HG03135 (cell line): ENCODE data around the gene LRRC9.
"Not testable (repeated sequence)": the region's sequence is repeated elsewhere in the genome, so short reads cannot be mapped to it uniquely, and the experiment has no call there.

Experiments used
- ATAC-seq: cut with Tn5 transposase; IDR thresholded peaks from one replicate; pipeline ENCODE4 v1.9.1; 2021; ENCODE audit warnings: mild to moderate bottlenecking, moderate library complexity; ENCODE audit not compliant: unreplicated experiment

LRRC9 gene

DNA sequence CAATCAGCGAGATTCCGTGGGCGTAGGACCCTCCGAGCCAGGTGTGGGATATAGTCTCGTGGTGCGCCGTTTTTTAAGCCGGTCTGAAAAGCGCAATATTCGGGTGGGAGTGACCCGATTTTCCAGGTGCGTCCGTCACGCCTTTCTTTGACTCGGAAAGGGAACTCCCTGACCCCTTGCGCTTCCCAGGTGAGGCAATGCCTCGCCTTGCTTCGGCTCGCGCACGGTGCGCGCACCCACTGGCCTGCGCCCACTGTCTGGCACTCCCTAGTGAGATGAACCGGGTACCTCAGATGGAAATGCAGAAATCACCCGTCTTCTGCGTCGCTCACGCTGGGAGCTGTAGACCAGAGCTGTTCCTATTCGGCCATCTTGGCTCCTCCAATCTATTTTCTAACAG lies 32.2 kb downstream of the LRRC9 start:
- ATAC-seq, result not testable (repeated sequence)

DNA sequence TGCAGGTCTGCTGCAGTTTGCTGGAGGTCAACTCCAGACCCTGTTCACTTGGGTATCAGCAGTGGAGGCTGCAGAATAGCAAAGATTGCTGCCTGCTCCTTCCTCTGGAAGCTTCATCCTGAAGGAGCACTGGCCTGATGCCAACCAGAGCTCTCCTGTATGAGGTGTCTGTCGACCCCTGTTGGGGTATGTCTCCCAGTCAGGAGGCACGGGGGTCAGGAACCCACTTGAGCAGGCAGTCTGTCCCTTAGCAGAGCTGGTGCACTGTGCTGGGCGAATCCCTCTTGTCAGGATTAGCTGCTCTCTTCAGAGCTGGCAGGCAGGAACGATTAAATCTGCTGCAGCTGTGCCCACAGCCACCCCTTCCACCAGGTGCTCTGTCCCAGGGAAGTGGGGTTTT lies 37.9 kb downstream of the LRRC9 start:
- not testable (repeated sequence) for ATAC-seq

GRCh38 chr14:59959668-59960067 lies 39.7 kb downstream of the LRRC9 start:
- ATAC-seq, result no peak

- peak; percentile 47 for ATAC-seq
Measured at GRCh38 chr14:59961518-59962062, 41.6 kb downstream of the LRRC9 start.

GRCh38 chr14:59964251-59965007 lies 44.5 kb downstream of the LRRC9 start:
- ATAC-seq, result peak; percentile 18

DNA sequence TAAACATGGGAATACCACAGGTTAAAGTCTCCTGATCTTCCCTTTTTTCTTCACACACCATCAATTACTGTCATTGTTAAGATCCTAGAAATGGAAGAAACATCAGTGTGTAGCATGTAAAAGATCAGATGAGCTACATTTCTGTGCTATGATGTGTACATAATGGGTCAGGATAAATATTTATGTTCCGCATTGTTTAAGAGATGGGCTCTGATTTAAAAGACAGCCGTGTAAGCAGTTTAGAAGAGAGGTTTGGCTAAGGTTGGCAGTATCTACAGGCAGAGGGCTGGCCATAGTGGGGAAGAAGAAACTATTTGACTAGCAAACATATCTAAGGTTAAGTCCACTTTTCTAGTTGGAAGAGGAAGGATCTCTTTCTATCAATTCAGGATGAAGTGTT lies 49.4 kb downstream of the LRRC9 start:
- ATAC-seq, result no peak

DNA sequence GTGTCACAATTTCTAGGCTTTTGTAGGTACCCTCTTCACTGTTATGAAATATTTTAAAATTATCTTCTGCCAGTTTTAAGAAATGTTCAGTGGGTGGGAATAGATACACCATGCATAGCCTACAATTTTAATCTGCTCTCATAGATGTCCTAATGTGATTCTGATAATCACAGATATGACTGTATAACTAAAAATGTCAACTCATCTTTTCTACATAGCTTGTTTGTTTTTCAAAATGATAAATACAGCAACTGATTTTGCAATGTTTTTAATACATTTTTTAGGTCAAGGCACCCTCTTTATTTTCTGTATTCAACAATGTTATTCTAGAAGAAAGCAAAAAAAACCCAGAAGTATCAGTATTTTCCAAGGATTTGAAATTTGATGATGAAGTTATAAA lies 61.6 kb downstream of the LRRC9 start:
- no peak for ATAC-seq

DNA sequence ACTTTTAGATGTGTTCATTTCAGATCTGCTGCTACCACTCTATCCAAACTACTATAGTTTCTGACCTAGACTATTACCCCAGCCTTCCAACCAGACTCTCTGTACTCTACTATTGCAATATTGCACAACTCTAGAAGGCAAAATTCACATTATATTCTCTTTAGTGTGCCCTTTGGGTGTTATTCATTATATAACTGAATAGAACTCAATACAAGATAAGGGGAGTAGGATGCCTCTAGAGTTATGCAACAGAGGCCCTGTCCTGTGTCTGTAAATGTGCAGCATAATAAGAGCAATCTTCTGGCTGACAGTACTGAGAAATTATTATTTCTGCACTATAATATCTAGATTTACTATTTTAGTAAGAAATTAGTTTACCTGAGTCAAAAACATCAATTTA lies 63.1 kb downstream of the LRRC9 start:
- no peak for ATAC-seq

GRCh38 chr14:59986556-59987059 lies 66.7 kb downstream of the LRRC9 start:
- ATAC-seq, result no peak

DNA sequence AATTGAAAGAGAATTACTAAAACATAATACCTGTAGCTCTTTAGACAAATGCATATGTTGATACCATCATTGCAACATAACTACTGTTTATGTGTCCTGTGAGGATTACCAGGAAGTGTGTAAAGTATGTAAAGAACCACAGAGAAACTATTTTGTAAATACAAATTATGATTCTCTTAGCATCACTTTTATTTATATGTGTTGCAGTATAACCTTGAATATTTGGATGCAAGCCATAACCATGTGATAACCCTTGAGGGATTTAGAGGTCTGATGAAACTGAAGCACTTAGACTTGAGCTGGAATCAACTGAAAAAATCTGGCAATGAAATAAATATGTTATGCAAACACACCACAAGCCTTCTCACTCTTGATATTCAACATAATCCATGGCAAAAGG lies 77.5 kb downstream of the LRRC9 start:
- ATAC-seq, result no peak

GRCh38 chr14:59997966-59998365 lies 78.0 kb downstream of the LRRC9 start:
- no peak for ATAC-seq

GRCh38 chr14:59998564-59998963 lies 78.6 kb downstream of the LRRC9 start:
- no peak for ATAC-seq

DNA sequence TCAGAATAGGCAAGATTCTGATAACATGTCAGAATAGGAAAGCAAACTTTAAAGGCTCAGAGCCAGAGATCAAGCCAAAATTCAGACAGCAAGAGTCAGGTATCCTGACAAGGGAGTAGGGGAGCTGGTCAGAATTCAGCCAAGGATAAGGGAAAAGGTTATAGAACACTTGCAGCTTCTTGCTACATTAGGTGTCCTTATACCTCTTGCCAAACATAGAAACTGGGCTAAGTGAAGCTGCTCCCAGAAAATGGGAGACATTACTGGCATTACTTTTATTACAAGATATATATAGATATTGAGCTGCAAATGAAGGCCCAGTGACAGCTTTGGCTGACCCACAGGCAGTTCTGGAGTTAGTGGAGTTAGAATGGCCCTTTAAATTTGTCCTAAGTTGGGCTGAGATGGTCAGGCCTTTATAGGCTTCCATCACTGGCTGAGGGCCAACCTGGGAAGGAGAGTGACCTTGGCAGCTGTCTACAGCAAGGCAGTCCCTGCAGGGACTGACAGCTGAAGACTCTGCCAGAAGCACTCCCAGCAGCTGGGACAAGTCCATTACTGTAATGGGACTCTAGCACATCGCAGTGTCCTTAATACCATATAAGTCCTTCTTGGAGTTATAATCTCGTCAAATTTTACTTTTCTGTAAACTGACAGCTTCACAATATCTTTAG lies 83.0 kb downstream of the LRRC9 start:
- no peak for ATAC-seq

DNA sequence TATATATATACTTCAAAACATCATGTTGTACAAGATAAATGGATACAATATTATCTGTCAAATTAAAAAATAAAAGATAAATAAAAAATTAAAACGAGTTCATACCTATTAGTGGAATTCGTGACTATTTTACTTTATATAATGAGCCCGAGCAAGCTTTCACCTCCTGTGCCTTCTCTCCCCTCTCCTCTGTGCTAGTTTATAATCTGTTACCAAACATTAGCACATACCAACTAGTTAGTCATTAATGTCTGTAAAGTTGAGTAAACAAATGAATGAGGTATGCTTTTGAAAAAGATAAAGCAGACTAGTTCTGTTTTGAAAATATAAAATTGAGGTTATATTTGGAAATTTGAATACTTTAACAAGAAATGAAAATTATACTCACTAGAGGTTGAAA lies 84.0 kb downstream of the LRRC9 start:
- ATAC-seq, result no peak

GRCh38 chr14:60008042-60008441 lies 88.1 kb downstream of the LRRC9 start:
- ATAC-seq, result no peak

- ATAC-seq, result not testable (repeated sequence)
Measured at GRCh38 chr14:60010263-60010662, 90.3 kb downstream of the LRRC9 start.

DNA sequence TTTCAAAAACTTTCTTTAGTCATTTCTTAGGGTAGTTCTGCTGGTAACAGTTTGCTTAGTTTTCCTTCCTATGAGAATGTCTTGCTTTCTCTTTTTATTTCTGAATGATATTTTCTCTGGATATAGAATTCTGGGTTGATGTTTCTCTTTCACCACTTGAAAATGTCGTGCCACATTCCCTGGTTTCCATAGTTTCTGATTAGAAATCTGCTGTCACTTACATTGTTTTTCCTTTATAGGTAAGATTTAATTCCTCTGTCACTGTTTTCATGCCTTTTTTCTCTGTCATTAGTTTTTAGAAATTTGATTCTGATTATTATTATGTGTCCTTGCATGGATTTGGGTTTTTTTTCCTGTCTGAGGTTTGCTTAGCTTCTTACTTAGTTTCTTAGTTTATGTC lies 94.5 kb downstream of the LRRC9 start:
- ATAC-seq, result no peak

DNA sequence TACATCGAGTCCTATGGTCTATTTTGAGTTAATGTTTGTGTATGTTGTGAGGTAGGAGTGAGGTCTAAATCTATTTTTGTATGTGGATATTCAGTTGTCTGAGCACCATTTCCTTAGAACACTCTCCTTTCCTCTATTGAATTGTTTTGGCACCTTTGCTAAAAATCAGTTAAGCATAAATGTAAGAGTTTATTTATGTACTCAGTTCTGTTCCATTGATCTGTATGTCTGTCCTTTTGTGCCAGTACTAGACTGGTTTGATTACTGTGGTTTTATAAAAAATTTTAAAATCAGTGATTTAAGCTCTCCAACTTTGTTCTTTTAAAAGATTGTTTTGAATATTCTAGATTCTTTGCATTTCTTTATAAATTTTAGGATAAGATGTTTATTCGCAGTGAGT lies 101.7 kb downstream of the LRRC9 start:
- no peak for ATAC-seq

GRCh38 chr14:60025571-60025970 lies 105.6 kb downstream of the LRRC9 start:
- no peak for ATAC-seq

DNA sequence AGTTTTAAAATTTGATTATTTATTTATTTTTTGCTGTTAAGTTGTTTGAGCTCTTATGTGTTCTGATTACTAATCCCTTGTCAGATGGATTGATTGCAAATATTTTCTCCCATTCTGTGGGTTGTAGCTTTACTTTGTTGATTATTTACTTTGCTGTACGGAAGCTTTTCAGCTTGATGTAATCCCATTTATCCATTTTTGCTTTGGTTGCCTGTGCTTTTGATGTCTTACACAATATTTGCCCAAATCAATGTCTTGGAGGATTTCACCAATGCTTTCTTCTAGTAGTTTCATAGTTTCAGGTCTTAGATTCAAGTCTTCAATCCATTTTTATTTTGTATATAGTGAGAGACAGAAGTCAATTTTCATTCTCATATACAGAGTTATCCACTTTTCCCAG lies 115.2 kb downstream of the LRRC9 start:
- ATAC-seq, result no peak

DNA sequence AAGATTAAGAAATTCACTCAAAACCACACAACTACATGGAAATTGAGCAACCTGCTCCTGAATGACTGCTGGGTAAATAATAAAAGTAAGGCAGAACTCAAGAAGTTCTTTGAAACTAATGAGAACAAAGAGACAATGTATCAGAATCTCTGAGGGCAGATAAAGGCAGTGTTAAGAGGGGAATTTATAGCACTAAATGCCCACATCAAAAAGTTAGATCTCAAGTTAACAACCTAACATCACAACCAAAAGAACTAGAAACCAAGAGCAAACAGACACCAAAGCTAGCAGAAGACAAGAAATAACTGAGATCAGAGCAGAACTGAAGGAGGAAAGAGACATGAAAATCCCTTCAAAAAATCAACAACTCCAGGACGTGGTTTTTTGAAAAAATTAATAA lies 128.0 kb downstream of the LRRC9 start:
- ATAC-seq, result not testable (repeated sequence)

- ATAC-seq, result no peak
Measured at GRCh38 chr14:60051721-60052221, 131.8 kb downstream of the LRRC9 start.
